Activated CD8-positive, alpha-beta memory T cell treated with anti-CD3 and anti-CD28 coated beads, Interleukin-2, amount 50 U/mL, for 24 hours (primary cell): ENCODE measurements around the gene C20orf204.

Experiments
- DNase-seq: peaks from one replicate; pipeline ENCODE4 v3.0.0-alpha.2; 2020; ENCODE audit errors: extremely low read depth

C20orf204 gene

DNA sequence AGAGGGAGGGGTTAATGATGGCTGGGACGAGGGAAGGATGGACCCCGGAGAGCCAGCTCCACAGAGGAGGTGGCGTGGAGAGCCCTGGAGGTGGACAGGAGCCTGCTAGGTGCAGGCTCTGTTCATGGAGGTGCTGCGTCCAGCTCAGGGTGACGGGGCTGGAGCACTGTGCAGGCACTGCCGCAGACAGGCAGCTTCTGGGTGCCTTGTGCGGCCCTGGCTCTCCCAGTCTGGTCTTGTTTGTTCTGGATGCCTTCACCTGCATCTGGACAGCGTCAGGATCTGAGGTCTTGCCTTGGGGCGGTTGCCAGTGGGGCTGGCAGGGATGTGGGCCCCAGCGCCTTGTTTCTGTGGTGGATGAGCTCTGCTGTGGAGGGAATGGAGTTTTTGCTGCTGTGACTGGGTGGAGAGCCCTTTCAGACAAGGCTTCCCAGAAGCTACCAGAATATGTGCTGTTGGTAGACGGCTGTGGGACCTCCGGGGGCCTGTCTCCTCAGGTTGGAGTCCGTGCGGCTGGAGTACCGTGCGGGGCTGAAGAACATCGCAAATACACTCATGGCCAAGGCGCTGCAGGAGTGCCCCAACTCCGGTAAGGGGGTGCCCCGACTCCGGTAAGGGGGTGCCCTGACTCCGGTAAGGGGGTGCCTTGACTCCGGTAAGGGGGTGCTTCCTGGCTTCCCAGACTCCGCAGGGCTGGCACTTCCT lies 7.8 kb upstream of the C20orf204 start:
- no peak for DNase-seq

DNA sequence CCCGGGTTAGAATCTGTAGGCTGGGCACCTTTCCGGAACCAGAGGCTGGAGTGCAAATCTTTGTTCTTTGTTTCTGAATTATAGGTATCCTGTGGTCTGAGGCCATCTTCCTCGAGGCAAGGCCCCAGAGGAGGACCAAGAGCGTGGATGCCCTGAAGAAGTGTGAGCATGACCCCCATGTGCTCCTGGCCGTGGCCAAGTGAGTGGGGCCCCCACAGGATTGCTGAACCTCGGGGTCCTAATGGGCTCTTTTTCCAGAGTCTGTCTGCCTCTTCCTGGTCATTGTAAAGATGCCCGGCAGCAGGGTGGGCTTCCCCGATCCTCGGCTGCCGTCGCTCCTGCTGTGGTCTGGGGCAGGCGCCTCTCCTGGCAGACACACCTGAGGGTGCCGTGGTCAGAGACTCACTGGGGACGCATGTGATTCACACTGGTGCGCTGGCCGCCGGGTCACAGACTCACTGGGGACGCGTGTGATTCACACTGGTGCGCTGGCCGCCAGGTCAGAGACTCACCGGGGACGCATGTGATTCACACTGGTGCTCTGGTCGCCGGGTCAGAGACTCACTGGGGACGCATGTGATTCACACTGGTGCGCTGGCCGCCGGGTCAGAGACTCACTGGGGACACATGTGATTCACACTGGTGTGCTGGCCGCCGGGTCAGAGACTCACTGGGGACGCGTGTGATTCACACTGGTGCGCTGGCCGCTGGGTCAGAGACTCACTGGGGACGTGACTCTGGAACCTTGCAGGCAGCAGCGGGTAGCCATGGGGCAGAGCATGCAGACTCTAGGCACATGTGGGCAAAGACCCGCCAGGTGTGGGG lies 6.5 kb upstream of the C20orf204 start:
- no peak for DNase-seq

DNA sequence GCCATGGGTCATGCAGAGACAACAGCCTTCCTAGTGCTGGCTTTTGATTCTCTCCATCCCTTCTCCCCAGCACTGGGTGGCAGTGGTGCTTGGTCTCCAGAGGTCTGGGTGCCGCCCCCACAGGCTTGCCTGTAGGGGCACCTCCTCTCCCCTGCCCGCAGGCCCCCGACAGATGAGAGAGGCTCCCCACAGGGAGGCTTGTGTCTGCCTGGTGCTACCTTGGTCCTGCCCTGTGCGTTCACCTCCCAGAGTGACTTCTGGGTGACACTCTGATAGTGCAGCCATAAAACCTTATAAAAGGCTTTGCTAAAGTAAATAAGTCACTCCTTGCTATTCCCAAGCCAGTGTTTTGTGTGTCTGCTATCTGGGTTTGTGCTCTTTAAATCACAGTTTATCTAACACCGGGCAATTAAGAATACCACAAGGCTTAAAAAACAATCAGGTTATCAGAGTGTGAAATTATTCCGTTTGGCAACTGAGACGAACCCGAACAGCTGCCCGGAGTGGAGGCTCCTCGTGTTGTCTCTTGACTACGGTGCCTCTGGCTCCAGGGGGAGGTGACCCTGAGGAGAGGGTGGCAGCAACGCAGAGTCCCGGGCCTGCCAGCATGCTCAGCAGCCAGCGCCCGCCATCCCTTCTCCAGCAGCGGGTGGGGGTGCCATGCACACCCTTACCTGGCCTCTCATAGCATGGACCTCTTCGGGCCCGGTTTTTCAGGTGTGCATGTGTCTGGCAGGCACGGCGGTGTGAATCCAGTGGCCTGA lies 5.4 kb upstream of the C20orf204 start:
- no peak for DNase-seq

- DNase-seq = no peak
Measured at GRCh38 chr20:64031822-64032314, 4.1 kb upstream of the C20orf204 start.

- DNase-seq = no peak
Measured at GRCh38 chr20:64032706-64033624, 3.0 kb upstream of the C20orf204 start.

DNA sequence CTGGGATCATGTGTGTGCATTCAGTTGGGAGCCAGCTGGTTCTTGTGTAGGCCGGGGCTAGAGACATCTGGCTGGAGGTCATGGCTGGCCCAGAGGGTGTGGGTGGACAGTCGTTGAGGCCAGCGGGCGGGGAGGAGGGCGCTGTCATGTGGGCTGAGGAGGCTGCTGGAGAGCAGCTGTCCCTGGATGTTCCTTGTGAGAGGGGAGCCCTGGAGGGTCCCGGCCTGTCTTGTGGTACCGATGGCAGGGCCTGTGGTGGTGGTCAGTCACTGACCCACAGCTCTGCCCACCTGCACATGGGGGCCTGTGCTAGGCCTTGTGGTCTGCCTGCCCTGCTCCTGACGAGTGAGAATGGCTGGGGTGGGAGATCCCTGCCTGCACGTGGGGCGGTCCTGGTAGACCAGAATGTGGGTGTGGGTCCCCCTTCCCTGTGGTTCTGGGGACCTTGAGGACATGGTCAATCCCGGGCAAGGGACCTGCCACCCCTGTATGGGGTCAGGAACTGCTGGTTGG lies 1.9 kb upstream of the C20orf204 start:
- no peak for DNase-seq

- DNase-seq = no peak
Measured at GRCh38 chr20:64035066-64035932, 683 bp upstream of the C20orf204 start.

GRCh38 chr20:64036346-64037198 lies 590 bp downstream of the C20orf204 start:
- no peak for DNase-seq

DNA sequence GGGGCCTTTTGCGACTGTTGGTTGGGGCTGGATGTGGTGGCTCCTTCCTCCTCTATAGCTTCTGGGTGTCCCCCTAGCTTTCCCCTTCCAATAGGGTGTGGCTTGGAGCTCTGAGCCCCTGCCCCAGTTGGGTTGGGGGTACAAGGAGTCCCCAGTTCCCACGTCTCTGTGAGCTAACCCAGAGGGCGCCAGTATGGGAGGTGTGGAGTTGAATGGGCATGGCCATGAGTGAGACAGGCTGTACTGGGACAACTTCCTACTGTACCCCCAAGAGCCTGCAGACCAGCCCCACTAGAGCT lies 1.2 kb downstream of the C20orf204 start:
- DNase-seq = no peak

GRCh38 chr20:64037498-64038213 lies 1.7 kb downstream of the C20orf204 start:
- no peak for DNase-seq

DNA sequence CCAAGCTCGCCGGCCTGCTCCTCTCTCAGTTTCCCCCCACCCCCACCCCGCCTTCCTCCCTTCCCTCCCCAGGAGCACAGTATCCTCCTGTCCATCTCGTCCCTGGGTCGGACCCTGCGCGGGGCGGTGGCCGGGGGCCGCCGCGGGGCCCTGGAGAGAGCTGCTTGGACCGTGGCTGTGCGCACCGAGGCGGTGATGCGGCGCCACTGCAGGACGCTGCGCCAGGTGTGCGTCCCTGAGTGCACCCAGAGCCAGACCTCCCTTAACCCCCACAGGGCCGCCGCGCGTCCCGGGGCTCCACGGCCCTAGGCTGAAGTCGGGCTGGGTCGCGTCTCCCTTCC lies 2.2 kb downstream of the C20orf204 start:
- DNase-seq = no peak

DNA sequence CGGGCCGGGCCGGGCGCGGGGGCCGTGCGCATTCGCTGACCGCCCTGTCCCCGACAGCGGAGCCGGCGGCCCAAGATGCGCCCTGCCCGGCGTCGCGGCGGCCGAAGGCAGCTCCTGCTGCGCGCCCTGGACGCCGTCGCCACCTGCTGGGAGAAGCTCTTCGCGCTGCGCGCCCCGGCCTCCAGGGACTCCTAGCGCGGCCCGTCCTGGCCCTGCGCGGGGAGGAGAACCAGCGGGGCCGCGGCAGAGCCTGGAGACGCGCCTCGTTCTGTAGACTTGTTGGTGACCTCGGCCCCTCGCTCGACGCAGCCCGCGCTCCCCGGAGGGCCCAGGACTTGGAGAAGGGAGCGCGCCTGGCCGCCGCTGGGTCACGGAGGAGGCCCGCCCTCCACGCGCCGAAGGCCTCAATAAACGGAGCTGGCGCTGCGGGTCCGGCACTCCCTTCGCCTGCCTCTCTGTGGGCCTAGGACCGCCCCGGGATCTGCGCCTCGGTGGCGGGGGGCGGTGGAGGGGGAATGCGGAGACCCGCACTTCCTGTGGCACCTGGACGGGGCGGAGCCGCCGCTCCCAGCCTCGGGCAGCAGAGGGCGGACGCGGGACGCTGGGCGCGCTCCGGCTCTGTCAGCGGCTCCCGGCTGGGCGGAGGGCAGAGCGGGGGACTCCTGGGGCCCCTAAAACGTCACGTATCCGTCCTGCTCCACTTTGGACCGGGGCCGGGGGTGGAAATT lies 2.7 kb downstream of the C20orf204 start:
- no peak for DNase-seq

DNA sequence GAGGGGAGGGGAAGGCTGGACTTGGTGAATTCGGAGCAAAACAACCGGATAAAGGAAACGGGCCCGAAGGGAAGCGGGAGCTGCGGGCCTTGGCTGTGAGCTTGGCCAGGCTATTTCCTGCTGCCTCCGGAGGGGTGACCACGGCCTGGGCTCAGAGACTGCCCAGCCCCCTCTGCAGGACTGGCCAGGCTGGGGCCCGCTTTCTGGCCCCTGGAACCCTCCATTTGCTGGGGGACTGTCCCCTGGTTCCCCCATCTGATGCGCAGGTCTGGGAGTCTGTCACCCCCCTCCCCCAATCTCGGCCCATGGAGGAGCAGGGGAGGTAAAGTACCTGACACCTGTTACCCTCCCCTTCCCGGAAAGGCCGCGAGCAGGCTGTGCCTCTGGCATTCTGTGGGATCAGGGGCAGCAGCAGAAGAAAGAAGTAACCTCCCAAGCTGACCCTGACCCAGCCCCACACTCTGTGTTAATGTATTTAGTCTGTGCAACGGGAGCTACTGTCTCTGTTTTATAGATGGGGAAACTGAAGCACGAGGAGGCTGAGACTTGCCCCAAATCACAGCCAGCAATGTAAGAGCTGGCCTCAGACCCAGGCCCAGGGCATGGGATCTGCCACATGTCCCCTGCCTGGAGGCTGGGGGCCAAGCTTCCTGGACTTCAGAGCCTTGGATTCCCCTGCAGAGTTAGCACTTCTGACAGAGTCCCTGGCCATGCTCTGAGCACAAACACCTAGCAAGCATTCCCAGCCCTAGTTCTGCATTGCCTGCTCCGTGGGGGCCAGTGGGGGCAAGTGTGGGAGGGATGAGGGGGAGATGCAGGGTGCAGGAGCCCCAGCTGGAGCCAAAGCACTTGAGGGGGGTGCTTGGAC lies 3.5 kb downstream of the C20orf204 start:
- no peak for DNase-seq

GRCh38 chr20:64040231-64041039 lies 4.5 kb downstream of the C20orf204 start:
- DNase-seq = no peak

DNA sequence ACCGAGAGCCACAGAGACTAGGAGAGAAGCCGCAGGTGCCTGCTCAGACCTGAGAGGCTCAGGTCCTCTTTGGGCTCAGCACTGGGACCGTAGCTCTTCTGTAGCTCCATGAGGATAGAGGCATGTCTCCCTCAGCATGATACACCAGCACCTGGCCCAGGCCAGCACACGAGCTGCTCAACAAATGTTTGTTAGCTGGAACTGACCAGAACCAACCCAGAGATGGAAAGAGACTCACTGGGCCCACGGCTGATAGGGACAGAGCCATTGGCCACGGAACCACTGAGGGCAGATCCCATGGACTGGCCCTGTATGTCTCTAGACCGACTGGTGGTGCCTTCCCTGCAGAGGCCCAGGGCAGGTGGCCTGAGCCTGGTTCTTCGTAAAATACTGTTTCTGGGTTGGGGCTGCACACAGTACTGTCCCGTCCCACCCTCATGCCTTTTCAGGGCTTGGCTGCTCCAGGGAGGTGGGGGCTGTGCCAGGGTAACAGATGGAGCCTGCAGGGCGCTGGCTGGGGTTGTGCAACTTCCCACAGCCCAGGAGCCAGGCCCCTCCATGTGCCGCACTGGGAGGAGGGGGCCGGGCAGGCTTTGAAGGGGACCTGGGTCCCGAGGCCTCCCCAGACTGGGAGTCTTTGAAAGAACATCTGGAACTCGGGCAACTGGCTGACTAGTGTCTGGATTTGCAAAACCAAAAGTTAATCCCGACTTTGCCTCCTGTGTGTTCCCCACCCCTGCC lies 5.2 kb downstream of the C20orf204 start:
- DNase-seq = no peak

- DNase-seq = no peak
Measured at GRCh38 chr20:64041781-64042053, 5.7 kb downstream of the C20orf204 start.
